HG02678 (cell line): ENCODE data around the gene PSMD1.

ENCODE experiments used
- ATAC-seq: cut with Tn5 transposase; IDR thresholded peaks from one replicate; pipeline ENCODE4 v1.9.1; 2021; ENCODE audit warnings: mild to moderate bottlenecking, moderate library complexity; ENCODE audit not compliant: unreplicated experiment

Gene PSMD1

DNA sequence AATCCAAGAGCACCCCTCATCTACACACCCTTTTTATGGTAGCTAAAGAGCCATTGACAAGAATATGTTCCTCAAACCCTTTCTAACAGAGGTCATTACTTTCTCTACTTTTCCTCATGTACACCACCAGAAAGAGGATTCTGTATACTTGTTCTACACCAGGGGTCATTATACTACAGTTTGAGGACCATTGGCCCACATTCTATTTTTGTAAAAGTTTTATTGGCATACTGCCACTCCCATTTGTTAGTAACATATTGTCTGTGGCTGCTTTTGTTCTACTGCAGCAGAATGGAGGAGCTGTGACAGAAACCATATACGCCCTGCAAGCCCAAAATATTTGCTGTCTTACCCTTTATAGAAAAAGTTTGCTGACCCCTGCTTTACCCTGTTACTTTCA is 53.9 kb downstream of the PSMD1 start:
- ATAC-seq, result no peak

DNA sequence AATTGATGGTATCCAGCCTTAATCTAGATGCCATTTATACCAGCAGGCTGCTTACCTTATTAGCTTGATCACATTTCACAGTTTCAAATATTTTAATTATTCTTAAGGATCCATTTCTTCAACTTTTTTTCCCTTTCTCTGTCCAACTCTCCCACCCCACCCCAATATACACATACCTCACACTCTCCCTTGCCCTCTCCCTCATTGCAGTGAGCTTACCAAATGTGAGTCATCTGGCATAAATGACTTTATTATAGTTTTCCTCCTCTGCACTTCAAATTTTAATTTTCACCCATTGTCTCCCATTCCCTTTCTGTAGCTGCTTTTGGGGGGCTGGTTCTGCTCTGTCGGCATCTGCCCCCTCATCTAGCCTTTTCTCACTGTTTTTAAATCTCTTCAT is 55.3 kb downstream of the PSMD1 start:
- no peak for ATAC-seq

DNA sequence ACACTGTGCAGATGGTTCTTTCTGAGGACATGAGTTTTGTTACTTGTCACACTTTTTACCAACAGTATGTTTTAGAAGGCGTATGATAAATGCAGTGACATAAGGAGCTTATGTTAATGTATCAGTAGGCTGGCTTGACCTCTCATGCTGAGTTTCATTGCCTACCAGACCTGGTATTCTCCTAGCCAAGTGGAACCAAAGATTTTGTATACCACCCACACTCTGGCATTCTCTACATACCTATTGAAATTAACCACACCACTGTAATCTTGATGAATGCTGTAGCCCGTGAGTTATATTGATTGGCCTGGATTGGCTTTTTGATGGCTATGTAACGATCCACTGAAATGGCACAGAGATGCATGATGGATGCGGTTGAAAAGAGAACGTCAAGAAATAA is 56.8 kb downstream of the PSMD1 start:
- no peak for ATAC-seq

DNA sequence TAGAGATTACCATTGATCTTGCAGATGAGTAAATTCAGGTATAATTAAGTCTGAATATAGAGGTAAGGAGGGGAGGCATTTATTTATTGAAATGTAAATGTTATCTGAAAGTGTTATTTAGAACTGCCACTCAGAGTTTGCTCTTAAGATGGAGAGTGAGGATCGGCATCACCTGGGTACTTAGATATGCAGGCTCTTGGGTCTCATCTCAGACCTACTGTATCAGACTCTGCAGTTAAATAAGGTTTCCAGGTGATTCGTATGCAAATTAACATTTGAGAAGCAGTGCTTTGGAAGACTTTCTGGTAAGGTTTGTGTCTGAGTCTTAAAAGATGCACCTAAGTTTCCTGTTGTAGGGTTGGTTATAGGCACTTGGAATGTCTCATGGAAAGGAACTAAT is 59.0 kb downstream of the PSMD1 start:
- no peak for ATAC-seq

DNA sequence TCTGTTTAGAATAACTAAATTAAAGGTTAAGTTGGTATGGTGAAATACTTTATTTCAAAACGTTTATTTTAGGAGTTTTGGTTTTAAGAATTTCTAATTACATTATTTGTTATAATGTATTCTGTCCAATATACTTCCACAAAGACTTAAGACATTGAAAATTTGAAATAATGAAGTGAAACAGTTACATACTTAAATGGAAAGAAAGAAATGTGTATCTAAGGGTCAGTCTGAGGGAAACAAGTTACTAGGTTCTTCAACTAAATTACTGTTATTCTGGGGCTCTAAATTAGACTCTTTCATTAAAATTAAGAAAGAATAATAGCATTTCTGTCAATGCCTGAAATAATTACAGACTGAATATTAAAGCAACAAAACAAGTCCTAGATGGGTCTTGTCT is 60.5 kb downstream of the PSMD1 start:
- no peak for ATAC-seq

DNA sequence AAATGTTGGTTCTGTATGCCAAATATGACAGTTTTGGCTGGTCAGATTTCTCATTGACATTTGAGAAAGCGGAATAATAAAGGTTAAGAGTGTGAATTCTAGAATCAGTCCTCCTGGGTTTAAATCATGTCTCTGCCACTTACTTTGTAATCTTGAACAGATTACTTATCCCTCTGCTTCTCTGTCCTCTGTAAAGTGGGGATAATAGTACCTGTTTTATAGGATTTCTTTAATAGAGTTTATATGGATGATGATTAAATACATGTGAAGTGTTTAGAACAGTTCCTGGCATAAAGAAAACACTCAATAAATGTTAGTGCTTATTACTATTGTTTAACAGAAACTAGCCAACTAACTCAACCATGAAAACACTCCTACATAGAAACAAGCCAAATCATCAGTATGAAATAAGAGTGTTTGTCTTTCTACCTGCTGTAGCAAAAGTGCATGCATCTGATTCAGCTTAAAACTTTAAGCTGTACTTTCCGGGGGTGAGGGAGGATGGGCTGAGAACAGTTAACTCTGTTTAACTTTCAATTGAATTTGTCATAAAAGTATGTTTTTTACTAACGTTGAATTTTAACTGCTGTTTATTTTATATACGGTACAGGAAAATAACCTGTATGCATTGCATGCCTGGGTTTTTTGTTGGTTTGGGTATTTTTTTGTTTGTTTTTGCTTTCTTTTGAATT is 61.4 kb downstream of the PSMD1 start:
- ATAC-seq, result no peak

DNA sequence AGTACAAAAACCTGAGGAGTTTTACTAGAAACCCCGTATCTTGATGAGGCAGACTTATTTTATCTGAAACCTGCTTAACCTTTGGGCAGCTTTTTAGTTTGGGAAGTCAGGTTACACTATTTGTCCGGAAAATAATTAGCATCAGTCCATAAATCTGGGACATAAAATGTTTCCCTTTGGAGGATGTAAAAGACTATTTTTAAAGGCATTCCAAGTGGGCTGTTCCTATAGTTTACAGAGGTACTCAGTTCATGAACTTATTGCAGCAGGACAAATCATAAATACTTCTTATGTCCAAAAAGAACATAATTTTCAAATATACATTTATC is 61.9 kb downstream of the PSMD1 start:
- no peak for ATAC-seq

DNA sequence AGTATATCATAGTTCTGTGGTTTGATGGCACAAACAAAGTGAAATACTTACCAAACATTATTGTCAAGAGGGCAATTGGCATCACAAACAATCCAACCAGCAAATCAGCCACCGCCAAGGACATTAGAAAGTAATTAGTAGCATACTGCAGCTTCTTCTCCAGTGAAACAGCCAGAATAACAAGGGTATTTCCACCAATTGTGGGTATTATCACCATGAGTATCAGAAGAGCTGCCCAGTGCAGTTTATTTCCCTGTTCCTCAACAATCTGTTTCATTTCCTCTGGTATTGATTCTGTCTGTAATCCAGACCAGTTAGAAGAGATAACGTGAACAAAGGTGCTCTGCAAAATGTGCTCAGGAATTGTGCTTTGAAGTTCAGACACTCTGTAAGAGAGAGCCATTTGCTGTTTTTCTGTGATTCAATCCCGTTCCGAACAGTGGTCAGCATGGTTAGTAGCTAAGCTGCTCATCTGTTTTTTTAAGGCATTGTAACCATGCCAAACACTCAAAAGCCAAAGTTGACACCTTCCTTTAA is 66.8 kb downstream of the PSMD1 start:
- no peak for ATAC-seq

DNA sequence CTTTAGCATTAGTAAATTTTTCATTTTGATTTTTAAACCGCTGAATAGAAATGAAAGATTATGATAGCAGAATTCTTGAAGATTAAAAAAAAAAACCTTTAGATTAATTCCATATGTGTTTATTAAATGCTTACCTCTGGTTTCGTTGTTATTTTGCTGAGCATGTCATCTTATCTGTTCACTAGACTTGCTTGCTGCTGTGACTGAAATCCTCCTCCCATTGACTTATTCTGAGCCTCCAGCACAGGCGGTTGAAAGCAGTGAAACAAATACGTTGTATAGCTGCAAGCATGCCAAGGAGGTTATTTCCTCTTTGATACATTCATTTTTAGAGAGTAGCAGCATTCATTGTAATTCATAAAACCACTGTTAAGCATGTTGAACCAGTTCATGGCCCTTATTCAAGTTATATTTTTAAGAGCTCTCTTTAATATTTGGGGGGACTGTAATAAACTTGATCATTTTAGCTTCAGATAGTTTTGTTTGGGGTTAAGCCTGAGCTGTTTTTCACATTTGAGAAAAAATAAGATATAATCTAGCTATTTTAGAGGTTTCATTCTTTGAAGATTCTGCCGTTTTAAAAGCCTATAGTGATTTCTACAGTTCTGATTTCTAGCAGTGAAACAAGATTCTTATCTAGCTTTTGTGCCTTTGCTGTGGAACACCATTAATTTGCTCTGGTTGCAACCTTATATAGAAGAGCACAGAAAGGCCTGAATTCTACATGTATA is 68.3 kb downstream of the PSMD1 start, which contains the start of gene HTR2B:
Gene HTR2B (minus strand): TSS at position 205 of the 731 bp plus-strand sequence. CDS start 1,278 bp downstream, outside the sequence.
- no peak for ATAC-seq

DNA sequence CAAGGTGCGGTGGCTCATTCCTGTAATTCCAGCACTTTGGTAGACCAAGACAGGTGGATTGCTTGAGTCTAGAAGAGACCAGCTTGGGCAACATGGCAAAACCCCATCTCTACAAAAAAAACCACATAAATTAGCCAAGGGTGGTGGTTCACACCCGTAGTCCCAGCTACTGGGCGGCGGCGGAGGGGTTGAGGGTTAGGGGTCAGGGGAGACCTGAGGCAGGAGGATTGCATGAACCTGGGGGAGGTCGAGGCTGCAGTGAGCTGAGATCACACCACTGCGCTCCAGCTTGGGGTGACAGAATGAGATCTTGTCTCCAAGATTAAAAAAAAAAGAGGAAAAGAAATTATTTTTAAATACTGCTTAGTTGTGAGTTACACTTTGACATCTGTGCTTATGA is 69.5 kb downstream of the PSMD1 start:
- no peak for ATAC-seq

DNA sequence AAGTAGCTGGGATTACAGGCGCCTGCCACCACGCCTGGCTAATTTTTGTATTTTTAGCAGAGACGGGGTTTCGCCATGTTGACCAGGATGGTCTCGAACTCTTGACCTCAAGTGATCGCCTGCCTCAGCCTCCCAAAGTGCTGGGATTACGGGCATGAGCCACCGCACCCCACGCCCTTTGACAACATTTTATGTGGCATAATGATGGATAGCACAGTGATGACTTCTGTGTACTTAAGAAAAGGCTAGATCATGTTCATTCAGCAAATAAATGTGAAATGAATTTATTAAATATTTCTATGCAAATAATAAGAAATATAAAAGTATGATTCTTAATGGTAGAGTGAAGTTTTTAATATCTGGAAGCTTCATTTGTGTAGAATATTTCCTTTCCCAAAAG is 70.8 kb downstream of the PSMD1 start:
- ATAC-seq, result no peak

DNA sequence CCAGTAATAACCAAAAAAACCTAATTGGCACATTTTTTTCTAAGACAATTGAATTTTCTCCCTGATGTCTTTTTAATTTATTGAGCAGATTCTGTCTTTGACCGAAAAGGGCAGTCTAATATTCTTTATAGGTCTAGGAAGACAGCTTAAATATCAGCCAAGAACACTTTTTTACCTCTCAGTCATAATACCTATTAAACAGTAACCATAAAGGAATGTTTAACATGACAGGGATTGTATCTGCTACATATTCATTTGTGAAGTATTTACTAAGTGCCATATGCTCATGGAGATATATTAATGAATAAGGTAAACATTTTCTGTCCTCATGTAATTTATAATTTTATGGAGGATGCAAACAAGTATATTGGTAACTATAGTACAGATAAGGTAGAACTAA is 71.3 kb downstream of the PSMD1 start:
- no peak for ATAC-seq

DNA sequence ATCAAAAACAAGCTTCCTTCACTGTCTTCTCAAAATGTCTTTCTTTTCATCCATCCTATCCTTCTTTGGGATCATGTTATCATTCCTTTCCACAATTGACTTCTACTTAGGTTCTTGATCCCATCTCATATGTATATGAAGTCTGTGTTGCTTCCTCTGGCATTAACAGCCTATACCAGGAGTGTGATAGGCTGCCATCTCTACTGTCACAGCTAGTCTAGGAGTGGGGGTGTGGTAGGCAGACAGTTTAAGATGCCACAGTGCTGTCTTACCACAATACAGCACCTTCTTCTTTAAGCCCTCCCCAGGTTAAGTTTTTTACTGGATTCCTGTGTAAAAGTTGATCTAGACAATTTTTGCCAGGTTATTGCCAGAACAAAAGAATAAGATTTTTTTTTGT is 71.9 kb downstream of the PSMD1 start:
- ATAC-seq, result no peak

DNA sequence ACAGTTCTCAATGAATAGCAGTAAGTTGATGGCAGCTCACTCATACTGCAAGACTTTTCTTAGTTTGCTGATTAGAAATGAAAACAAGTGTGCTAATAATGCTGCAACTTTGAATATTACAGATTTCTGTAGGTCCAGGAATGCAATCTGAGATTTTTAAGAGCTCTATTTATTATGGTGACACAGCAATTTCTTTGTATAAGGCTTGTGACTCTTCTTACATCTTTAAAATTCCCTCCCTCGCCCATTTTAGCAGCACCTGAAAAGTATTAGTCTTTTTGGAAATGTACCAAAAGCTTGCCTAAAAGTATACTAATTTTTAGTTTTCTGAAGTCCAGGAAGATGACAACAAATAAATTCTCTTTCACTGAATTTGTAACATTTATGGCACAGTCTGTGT is 72.5 kb downstream of the PSMD1 start:
- no peak for ATAC-seq

DNA sequence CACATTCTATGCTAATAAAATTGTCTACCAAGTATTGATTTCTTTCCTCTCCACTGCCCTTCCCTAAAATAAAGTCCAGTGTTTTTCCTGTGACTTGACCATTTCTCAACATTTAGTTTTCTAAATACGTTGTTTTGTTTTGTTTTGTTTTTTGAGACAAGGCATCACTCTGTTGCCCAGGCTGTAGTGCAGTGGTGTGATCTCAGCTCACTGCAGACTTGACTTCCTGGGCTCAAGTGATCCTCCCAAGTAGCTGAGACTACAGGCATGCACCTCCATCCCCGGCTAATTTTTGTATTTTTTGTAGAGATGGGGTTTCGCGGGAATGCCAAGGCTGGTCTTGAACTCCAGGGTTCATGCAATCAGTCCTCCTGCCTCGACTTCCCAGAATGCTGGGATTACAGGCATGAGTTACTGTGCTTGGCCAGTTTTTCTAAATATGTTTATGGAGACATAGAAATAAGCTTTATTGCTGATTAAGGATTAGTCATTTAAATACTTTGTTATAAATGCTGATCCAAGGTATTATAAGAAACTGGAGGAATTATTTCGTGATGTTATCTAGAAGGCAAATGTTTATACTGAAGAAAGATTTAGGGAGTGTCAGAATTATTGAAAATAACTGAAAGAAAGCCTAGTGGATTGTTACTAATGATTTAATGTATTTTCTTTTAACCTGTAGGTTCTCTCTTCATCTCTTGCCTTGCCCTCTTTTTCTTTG is 73.8 kb downstream of the PSMD1 start:
- ATAC-seq, result no peak

DNA sequence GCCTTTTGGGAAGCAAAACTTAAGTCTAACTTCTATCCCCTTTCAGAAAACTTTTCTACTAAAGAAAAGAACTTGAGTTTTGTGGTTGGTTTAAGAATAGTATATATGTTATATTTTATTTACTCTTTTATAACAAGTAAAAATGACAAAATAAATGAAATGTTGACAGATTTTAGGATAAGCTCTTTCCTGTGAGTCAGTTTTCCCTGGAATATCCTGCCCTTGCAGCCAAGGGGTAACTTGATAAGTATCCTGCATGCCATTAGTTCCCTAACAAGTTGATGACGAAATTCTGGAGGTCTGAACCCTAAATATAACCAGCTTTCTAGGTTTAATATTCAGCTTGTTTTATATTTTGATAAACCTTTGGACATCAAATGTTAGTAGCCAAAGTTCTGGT is 75.5 kb downstream of the PSMD1 start:
- ATAC-seq, result no peak

DNA sequence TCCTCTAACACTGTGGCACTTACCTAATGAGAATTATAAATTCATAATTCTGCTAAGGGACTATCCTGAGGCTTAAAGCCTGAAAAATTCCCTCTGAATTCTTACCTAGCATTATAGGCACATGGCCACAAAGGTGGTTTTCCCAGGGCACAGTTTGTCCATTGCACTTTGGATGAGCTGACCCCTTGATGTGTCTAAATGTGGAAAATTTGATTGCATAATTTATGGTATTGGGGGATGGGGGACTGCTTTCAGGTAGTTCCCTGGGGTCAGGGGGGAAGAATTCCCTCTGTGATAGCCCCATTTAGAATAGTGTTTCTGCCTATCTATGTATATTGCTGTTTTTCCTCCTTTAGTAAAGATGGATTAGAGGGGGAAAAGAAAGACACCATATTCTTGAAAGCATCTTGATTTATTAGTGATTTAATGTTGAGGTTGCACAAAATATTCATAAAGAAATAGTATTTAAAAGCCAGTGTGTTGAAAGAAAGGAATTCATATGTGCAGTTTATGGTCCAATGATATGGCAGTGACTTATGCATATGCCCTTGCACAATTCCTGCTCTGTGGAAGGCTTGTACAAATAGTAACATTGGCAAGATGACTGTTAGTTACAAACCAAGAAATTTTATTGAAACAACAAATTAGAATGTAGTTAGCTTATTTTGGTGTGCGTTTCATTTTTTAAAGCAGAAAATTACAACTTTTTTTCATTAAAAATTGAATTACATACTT is 76.9 kb downstream of the PSMD1 start:
- ATAC-seq, result no peak

DNA sequence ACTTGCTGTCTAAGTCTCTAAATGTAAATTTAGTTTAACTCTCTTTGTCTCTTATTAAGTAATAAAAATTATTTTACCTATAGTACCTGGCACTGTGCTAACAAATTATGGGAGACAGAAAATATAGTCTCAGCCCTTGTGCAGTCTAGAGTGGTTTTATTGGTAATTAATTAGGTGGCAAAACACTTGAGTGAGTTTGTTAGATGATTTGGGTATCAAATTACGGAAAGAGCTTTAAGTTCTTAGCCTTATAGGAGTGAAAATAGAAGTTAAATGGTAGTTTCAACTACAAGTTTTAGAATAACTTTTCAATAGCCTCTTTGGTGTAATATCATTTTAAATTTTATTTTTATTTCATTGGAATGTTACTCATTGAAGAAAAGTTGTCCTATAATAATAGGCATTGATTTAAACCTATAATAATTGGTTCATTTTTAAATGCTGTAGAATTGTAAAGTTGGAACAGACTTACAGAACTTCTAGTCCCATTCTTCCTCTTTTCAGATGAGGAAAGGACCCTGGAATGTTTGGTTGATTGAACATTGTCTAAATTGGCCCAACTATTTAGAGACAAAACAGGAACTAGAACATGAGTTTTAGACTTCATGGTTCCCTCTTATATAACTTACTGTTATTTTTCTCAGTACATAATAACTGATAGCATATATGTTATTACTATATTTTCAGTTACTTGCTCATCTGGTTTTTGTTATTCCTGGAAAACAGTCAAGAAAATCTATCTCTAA is 78.4 kb downstream of the PSMD1 start:
- ATAC-seq, result no peak

DNA sequence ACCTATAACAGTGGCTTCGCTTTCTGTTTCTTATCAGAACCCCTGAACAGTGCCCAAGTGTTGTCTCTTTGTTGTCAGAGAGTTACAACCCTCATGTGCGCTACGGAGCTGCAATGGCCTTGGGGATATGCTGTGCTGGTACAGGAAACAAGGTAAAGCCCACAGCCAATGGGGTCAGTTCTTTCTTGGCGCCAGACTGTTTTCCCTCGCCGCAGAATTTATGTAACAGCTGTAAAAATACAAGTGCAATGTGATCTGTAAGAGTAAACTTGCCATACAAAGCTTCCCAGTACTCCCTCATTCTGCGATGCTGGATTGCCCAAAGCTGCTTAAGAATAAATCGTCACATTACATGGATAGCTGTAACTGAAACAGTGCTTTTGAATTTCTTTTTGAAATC is 82.0 kb downstream of the PSMD1 start:
- ATAC-seq, result no peak

DNA sequence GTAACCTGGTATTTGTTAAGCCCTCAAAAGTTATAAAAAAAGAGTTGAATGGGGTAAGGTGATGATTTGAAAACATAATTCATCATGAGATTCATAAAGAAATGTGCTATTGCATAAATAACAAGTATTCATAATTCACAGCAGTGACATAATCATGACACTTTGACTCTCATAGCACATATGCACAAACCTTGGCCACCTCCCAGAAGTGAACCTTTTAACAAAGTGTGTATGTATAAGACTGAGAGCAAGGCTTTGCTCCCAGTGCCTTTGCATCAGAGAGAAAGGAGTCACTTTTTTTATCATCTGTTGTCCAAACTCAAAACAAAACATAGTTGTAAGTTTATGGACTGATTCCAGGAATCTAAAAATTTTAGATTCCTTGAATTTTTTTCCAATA is 83.1 kb downstream of the PSMD1 start:
- ATAC-seq, result no peak
